Stomach (tissue), 9 donors: Measurements from ENCODE around the gene PCED1B. TPM values are rescaled to one million over a fixed set of nuclear protein-coding genes. Genes with fewer than 3 reads are reported as not detected.
A peak's percentile ranks its signal among the peaks of the same experiment; 100 is the strongest.

ENCODE experiments used
- DNase-seq, 2 donors: peaks; one replicate each; pipeline versions ENCODE4 v3.0.0 to v3.0.0-alpha.2; 2013 to 2019
- H3K27ac ChIP-seq, 5 donors: fragments of 200-600 bp in 4 of 5; sonication (generic) in 4 of 5; one replicate each; pipeline ENCODE4 v1.5.1; 2013 to 2019; ENCODE audit warnings: mild to moderate bottlenecking in 1 of 5, moderate library complexity in 1 of 5
- H3K27me3 ChIP-seq, 3 donors: fragments of 200-600 bp; sonication (generic); one replicate each; pipeline ENCODE4 v1.5.1; 2017 to 2019; ENCODE audit warnings: mixed run types in 1 of 3
- H3K36me3 ChIP-seq, 4 donors: fragments of 200-600 bp; sonication (generic); 1 replicate in 3 of 4; 2 replicates in 1 of 4; pipeline ENCODE4 v1.5.1; 2016 to 2019
- H3K4me1 ChIP-seq, 4 donors: fragments of 200-600 bp; sonication (generic); one replicate each; pipeline ENCODE4 v1.5.1; 2016 to 2019
- H3K4me3 ChIP-seq, 4 donors: fragments of 200-600 bp; sonication (generic) in 3 of 4; one replicate each; pipeline ENCODE4 v1.5.1; 2016 to 2019; ENCODE audit warnings: mild to moderate bottlenecking in 1 of 4
- H3K9me3 ChIP-seq, 4 donors: fragments of 200-600 bp; sonication (generic); one replicate each; pipeline ENCODE4 v1.5.1; 2016 to 2019
- CTCF ChIP-seq, 7 experiments: fragments of 450-650 bp in 4 of 7; fragments of 200-600 bp in 3 of 7; sonication (generic) in 3 of 7; IDR thresholded peaks; one replicate each; pipeline ENCODE4 v1.5.1; 2016 to 2019; ENCODE audit warnings: antibody characterized with exemption in 7 of 7, control low read depth in 2 of 7, mild to moderate bottlenecking in 1 of 7
- EP300 ChIP-seq: sonication (generic); formaldehyde crosslinking; IDR thresholded peaks from one replicate; pipeline ENCODE4 v1.6.1; 2017; ENCODE audit warnings: antibody characterized with exemption
- POLR2A ChIP-seq, 4 donors: fragments of 450-650 bp; IDR thresholded peaks; one replicate each; pipeline ENCODE4 v1.6.1; 2016; ENCODE audit warnings: antibody characterized with exemption in 4 of 4, control low read depth in 2 of 4, mild to moderate bottlenecking in 1 of 4, moderate library complexity in 1 of 4
- POLR2AphosphoS5 ChIP-seq, 3 donors: sonication (generic); formaldehyde crosslinking; IDR thresholded peaks; one replicate each; pipeline ENCODE4 v1.6.1; 2016; ENCODE audit warnings: antibody characterized with exemption in 3 of 3
- WGBS, 5 donors: extraction: QIAGEN DNeasy Blood & Tissue Kit in 3 of 5; methylation state at CpG; one replicate each; pipeline versions ENCODE4 v1.1.5 to v1.1.7; 2013 to 2018; 5-methylcytosine and 5-hydroxymethylcytosine counted together
- intact Hi-C: fragments of 100-400 bp; cut with DNase I; formaldehyde crosslinking; loops from one replicate; pipeline ENCODE4 v1.15.1; 2023; ENCODE audit warnings: low total_unique reads
- polyA plus RNA-seq, 3 donors: library from polyadenylated mRNA; stranded (reverse); fragments of 200-250 nt; gene quantifications; one replicate each; pipeline ENCODE4 v1.2.3, GENCODE V29; 2013
- total RNA-seq, 5 donors: library from RNA; depleted of rRNA; stranded (reverse); fragments of >200 nt; gene quantifications; one replicate each; pipeline versions ENCODE4 v1.1.0 to v1.2.3, GENCODE V29; 2014 to 2016
- donor health status: healthy with polysubstance abuse.
- donor health status: Bipolar disorder and iron deficiency.
- donor health status: healthy.

Gene PCED1B
- total and polyA plus RNA-seq, 8 donors: 0.73 to 7.6 (median 2.4) TPM; not detected in 1

GRCh38 chr12:47188576-47189441, 109.4 kb downstream of the PCED1B start:
- H3K9me3 ChIP-seq: no peaks in the 10 kb centered on the region
- H3K27ac ChIP-seq: peak overlapping the region in 1 of 5 donors; percentile 15
- no peak overlapping the region for H3K4me3 ChIP-seq
- no peaks in the 10 kb centered on the region for H3K27me3 ChIP-seq
- no peak for DNase-seq
- TF ChIP-seq POLR2A (IDR thresholded peaks at IDR 0.05) (no peak), POLR2AphosphoS5 (IDR thresholded peaks at IDR 0.05) (peak in 1 of 3 donors; percentile 24)
- intact Hi-C loops: no loop called here
- H3K4me1 ChIP-seq: peaks cover 0 to 35% (median 13%) of the 10 kb centered on the region in 4 donors
- H3K36me3 ChIP-seq: no peaks in the 10 kb centered on the region
- WGBS, 5 donors: 41 to 52% (median 46%) methylated on average over 6 of the region's 6 CpGs

GRCh38 chr12:47189728-47190127, 110.3 kb downstream of the PCED1B start:
- intact Hi-C loops: no loop called here
- 63 to 80% (median 72%) methylated on average over 3 of the region's 3 CpGs for WGBS, 5 donors
- H3K9me3 ChIP-seq: no peaks in the 10 kb centered on the region
- no peaks in the 10 kb centered on the region for H3K36me3 ChIP-seq
- H3K4me1 ChIP-seq: peaks cover 0 to 44% (median 21%) of the 10 kb centered on the region in 4 donors
- no peak for TF ChIP-seq POLR2AphosphoS5 (IDR thresholded peaks at IDR 0.05)
- no peak for TF ChIP-seq EP300
- no peak for TF ChIP-seq POLR2A (IDR thresholded peaks at IDR 0.05)
- TF ChIP-seq CTCF (IDR thresholded peaks at IDR 0.05): no peak
- no peak overlapping the region for H3K27ac ChIP-seq
- no peak overlapping the region for H3K4me3 ChIP-seq
- H3K27me3 ChIP-seq: no peaks in the 10 kb centered on the region
- no peak for DNase-seq

DNA sequence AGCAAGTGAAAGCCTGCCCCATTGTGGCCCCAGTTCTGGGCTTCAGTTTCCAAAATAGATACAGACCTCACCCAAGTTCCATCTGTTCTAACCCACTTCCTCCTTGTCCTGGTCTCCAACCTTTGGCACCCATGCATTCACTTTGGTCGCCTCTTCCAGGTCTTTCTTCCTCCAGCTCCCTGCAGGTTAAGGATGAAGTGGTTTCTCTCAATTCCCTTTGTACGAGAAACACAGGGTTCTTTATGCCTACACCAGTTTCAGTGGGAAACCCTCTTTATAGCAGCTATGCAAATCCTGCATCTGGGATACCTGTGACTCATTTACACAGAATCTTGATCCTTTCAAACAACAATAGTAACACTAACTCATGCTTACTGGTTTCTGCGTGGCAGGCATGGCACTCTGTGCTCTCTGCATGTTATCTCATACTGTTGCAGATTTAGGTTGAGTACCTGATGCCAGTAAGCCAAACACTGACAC, 110.9 kb downstream of the PCED1B start:
- intact Hi-C loops: no loop called here
- 68 to 80% (median 75%) methylated on average over 3 of the region's 3 CpGs for WGBS, 5 donors
- no peak for TF ChIP-seq POLR2AphosphoS5 (IDR thresholded peaks at IDR 0.05)
- no peak for TF ChIP-seq POLR2A (IDR thresholded peaks at IDR 0.05)
- TF ChIP-seq EP300: no peak
- no peak for TF ChIP-seq CTCF (IDR thresholded peaks at IDR 0.05)

GRCh38 chr12:47190905-47191304, 111.5 kb downstream of the PCED1B start:
- H3K4me3 ChIP-seq: no peak overlapping the region
- intact Hi-C loops: no loop called here
- H3K4me1 ChIP-seq: peaks cover 0 to 46% (median 22%) of the 10 kb centered on the region in 4 donors
- no peaks in the 10 kb centered on the region for H3K27me3 ChIP-seq
- no peaks in the 10 kb centered on the region for H3K36me3 ChIP-seq
- no peak for DNase-seq
- 37 to 56% (median 54%) methylated on average over 3 of the region's 3 CpGs for WGBS, 5 donors
- TF ChIP-seq CTCF (IDR thresholded peaks at IDR 0.05): no peak
- H3K9me3 ChIP-seq: no peaks in the 10 kb centered on the region
- H3K27ac ChIP-seq: no peak overlapping the region

More for the DNA sequence above, 110.9 kb downstream of the PCED1B start:
- H3K27ac ChIP-seq: no peak overlapping the region
- no peak for DNase-seq
- peaks cover 0 to 46% (median 22%) of the 10 kb centered on the region in 4 donors for H3K4me1 ChIP-seq
- H3K36me3 ChIP-seq: no peaks in the 10 kb centered on the region
- H3K9me3 ChIP-seq: no peaks in the 10 kb centered on the region
- no peak overlapping the region for H3K4me3 ChIP-seq
- no peaks in the 10 kb centered on the region for H3K27me3 ChIP-seq

DNA sequence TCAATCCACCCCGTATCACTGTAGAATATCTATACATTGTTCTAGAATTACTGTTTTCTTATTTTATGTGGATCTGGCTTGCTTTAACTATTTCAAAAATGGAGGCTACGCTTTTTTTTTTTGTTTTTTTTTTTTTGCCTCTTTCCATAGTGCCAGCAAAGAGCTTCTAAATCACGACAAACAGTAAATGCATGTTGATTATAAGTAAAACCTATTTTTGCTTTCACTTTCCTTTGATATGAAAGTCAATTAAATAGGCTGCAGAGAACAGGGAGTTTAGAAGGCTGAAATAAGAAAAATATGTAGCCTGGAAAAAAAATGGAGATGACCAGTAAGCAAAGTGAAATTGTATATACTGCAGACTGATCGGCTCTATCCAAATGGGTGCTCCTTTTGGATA, 112.6 kb downstream of the PCED1B start:
- no peaks in the 10 kb centered on the region for H3K9me3 ChIP-seq
- intact Hi-C loops: no loop called here
- TF ChIP-seq EP300 (no peak), CTCF (IDR thresholded peaks at IDR 0.05) (no peak), POLR2A (IDR thresholded peaks at IDR 0.05) (no peak), POLR2AphosphoS5 (IDR thresholded peaks at IDR 0.05) (no peak)
- H3K27me3 ChIP-seq: no peaks in the 10 kb centered on the region
- H3K36me3 ChIP-seq: no peaks in the 10 kb centered on the region
- no peak for DNase-seq
- no peak overlapping the region for H3K27ac ChIP-seq
- H3K4me1 ChIP-seq: peaks cover 0 to 46% (median 22%) of the 10 kb centered on the region in 4 donors
- 59 to 67% (median 64%) methylated on average over 4 of the region's 4 CpGs for WGBS, 5 donors
- no peak overlapping the region for H3K4me3 ChIP-seq
